ENCODE data around the gene SET. TPM values are rescaled to one million over a fixed set of nuclear protein-coding genes. Genes with fewer than 3 reads are reported as not detected.

The SET gene
- total RNA-seq, 1 donor = 313 TPM

GRCh38 chr9:128701227-128701854 is 12.3 kb downstream of the SET start:
- H3K4me3 ChIP-seq (ENCODE audit: low read depth, low read length) = no peak overlapping the region
- no peak for TF ChIP-seq CTCF (IDR thresholded peaks at IDR 0.05; ENCODE audit: insufficient read depth, low read length)
- no peak for DNase-seq (ENCODE audit: low read depth)

- H3K4me3 ChIP-seq (ENCODE audit: low read depth, low read length) = peak within 1 kb of the TSS; percentile 74
- peak; percentile 89 for TF ChIP-seq CTCF (IDR thresholded peaks at IDR 0.05; ENCODE audit: insufficient read depth, low read length)
- peak; percentile 73 for DNase-seq (ENCODE audit: low read depth)
Observed at GRCh38 chr9:128702445-128702948, 13.5 kb downstream of the SET start, which contains the start of gene PKN3. Gene PKN3 (plus strand): TSS chr9:128702503. CDS start chr9:128702916, 413 bp downstream.

GRCh38 chr9:128702949-128703615 is 14.1 kb downstream of the SET start:
- H3K4me3 ChIP-seq (ENCODE audit: low read depth, low read length) = peak overlapping the region; percentile 74
- no peak for TF ChIP-seq CTCF (IDR thresholded peaks at IDR 0.05; ENCODE audit: insufficient read depth, low read length)
- no peak for DNase-seq (ENCODE audit: low read depth)

GRCh38 chr9:128703616-128704355 is 14.8 kb downstream of the SET start:
- no peak for DNase-seq (ENCODE audit: low read depth)
- TF ChIP-seq CTCF (IDR thresholded peaks at IDR 0.05; ENCODE audit: insufficient read depth, low read length) = no peak
- no peak overlapping the region for H3K4me3 ChIP-seq (ENCODE audit: low read depth, low read length)

GRCh38 chr9:128704356-128704670 is 15.3 kb downstream of the SET start:
- no peak for DNase-seq (ENCODE audit: low read depth)
- H3K4me3 ChIP-seq (ENCODE audit: low read depth, low read length) = no peak overlapping the region
- no peak for TF ChIP-seq CTCF (IDR thresholded peaks at IDR 0.05; ENCODE audit: insufficient read depth, low read length)

GRCh38 chr9:128705051-128705965 is 16.3 kb downstream of the SET start:
- DNase-seq (ENCODE audit: low read depth) = no peak
- no peak for TF ChIP-seq CTCF (IDR thresholded peaks at IDR 0.05; ENCODE audit: insufficient read depth, low read length)
- H3K4me3 ChIP-seq (ENCODE audit: low read depth, low read length) = no peak overlapping the region

Data from fibroblast of the aortic adventitia (primary cell).